Measurements from ENCODE around the gene CLEC4F. TPM values are rescaled to one million over a fixed set of nuclear protein-coding genes. Genes with fewer than 3 reads are reported as not detected.

CLEC4F gene
- total and polyA plus RNA-seq, 2 of the 4 experiments (the other 2 are of a cell fraction) = not detected

DNA sequence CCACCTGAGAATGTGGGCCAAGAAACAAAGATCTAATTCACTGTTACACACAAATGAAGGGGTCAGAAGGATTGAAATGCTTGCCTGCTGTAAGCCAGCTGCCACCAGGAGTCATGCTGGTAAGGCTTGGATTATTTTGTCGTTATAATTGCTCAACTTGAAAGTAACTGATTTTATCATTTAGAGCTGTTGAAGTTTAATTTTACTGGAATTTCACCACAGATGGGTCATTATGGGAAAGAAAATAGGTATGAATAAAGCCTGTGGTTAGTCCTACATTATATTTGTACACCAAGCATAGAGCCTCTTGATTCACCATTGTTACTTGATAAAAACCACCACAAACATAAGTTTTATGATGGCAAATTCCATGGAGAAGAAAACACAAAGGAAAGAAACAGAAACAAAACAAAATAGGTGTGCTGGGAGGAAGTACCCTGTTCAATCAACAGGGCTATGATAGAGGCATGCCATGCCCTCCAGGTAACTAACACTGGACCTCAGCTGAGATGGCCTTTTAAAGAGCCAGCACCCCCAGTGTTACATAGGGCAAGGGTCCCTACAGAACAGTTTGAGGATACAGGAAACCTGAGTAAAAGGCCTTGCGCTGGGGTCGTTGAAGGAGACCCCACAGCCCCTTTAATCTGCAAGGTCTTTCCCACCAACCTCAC lies 3.0 kb downstream of the CLEC4F start:
- no peaks in the 10 kb centered on the region for H3K9me3 ChIP-seq (ENCODE audit: control insufficient read depth, insufficient read depth, low read length)
- no peak overlapping the region for H2AFZ ChIP-seq (replicated peaks; ENCODE audit: low read length, poor library complexity)
- dilution Hi-C loops (cut with HindIII; ENCODE audit: low sequenced_read_pairs, unreplicated experiment) (no loop called here), intact Hi-C loops (cut with micrococcal nuclease) (no loop called here), in situ Hi-C loops (cut with MboI; ENCODE audit: low sequenced_read_pairs) (no loop called here)
- no peaks in the 10 kb centered on the region for H3K36me3 ChIP-seq (ENCODE audit: control insufficient read depth, insufficient read depth, low read length)
- POLR2A ChIA-PET (ENCODE audit: unreplicated experiment) = no interaction called here
- no peak for DNase-seq
- H4K8ac ChIP-seq (ENCODE audit: low read depth in 2 of 2, low read length in 2 of 2) = no peak overlapping the region
- H4K20me1 ChIP-seq (ENCODE audit: insufficient read depth, low read length) = no peaks in the 10 kb centered on the region
- H3K4ac ChIP-seq (ENCODE audit: low read depth, low read length) = no peak overlapping the region
- no peak for ATAC-seq (ENCODE audit: low read depth)
- no peak overlapping the region for H3K18ac ChIP-seq (ENCODE audit: low read depth, low read length)
- H2AK5ac ChIP-seq (ENCODE audit: low read depth, low read length) = no peak overlapping the region
- no peaks in the 10 kb centered on the region for H3K79me1 ChIP-seq (ENCODE audit: low read depth in 1 of 2, low read length in 2 of 2)
- TF ChIP-seq, protein P1, sequence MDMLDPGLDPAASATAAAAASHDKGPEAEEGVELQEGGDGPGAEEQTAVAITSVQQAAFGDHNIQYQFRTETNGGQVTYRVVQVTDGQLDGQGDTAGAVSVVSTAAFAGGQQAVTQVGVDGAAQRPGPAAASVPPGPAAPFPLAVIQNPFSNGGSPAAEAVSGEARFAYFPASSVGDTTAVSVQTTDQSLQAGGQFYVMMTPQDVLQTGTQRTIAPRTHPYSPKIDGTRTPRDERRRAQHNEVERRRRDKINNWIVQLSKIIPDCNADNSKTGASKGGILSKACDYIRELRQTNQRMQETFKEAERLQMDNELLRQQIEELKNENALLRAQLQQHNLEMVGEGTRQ (IDR thresholded peaks at IDR 0.05; ENCODE audit: low read depth, low read length) = no peak
- TF ChIP-seq RCOR1 (IDR thresholded peaks at IDR 0.05; ENCODE audit: insufficient replicate concordance, low read length) = no peak
- TF ChIP-seq BHLHE40 (IDR thresholded peaks at IDR 0.05; ENCODE audit: low read depth, low read length) = no peak
- TF ChIP-seq FOS (IDR thresholded peaks at IDR 0.05; ENCODE audit: low read depth, low read length) = no peak
- TF ChIP-seq, protein P2, sequence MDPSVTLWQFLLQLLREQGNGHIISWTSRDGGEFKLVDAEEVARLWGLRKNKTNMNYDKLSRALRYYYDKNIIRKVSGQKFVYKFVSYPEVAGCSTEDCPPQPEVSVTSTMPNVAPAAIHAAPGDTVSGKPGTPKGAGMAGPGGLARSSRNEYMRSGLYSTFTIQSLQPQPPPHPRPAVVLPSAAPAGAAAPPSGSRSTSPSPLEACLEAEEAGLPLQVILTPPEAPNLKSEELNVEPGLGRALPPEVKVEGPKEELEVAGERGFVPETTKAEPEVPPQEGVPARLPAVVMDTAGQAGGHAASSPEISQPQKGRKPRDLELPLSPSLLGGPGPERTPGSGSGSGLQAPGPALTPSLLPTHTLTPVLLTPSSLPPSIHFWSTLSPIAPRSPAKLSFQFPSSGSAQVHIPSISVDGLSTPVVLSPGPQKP (IDR thresholded peaks at IDR 0.05; ENCODE audit: borderline replicate concordance, low read depth, low read length) = no peak
- no peak for TF ChIP-seq CHD1 (IDR thresholded peaks at IDR 0.05; ENCODE audit: low read depth, low read length)
- TF ChIP-seq MXI1 (IDR thresholded peaks at IDR 0.05; ENCODE audit: borderline replicate concordance, low read depth, low read length) = no peak
- no peak for TF ChIP-seq RFX5 (IDR thresholded peaks at IDR 0.05; ENCODE audit: low read depth, low read length)
- no peak for TF ChIP-seq RAD21 (IDR thresholded peaks at IDR 0.05; ENCODE audit: low read length)
- TF ChIP-seq MAZ (IDR thresholded peaks at IDR 0.05; ENCODE audit: borderline replicate concordance, low read depth, low read length) = no peak
- TF ChIP-seq MAFK (IDR thresholded peaks at IDR 0.05; ENCODE audit: low read depth, low read length) = no peak
- no peak for TF ChIP-seq POLR2A (IDR thresholded peaks at IDR 0.05; ENCODE audit: low read depth, low read length)
- no peak for TF ChIP-seq SMC3 (IDR thresholded peaks at IDR 0.05; ENCODE audit: low read depth, low read length)
- TF ChIP-seq CEBPB (IDR thresholded peaks at IDR 0.05; ENCODE audit: low read depth, low read length) = no peak
- no peak for TF ChIP-seq NFE2L2 (IDR thresholded peaks at IDR 0.05; ENCODE audit: low read depth, low read length)
- TF ChIP-seq, protein P3, sequence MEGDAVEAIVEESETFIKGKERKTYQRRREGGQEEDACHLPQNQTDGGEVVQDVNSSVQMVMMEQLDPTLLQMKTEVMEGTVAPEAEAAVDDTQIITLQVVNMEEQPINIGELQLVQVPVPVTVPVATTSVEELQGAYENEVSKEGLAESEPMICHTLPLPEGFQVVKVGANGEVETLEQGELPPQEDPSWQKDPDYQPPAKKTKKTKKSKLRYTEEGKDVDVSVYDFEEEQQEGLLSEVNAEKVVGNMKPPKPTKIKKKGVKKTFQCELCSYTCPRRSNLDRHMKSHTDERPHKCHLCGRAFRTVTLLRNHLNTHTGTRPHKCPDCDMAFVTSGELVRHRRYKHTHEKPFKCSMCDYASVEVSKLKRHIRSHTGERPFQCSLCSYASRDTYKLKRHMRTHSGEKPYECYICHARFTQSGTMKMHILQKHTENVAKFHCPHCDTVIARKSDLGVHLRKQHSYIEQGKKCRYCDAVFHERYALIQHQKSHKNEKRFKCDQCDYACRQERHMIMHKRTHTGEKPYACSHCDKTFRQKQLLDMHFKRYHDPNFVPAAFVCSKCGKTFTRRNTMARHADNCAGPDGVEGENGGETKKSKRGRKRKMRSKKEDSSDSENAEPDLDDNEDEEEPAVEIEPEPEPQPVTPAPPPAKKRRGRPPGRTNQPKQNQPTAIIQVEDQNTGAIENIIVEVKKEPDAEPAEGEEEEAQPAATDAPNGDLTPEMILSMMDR (conservative IDR thresholded peaks at IDR 0.05; ENCODE audit: low read depth, low read length) = no peak
- no peak overlapping the region for H3K27ac ChIP-seq (ENCODE audit: insufficient read depth, low read length)
- no peak overlapping the region for H4K5ac ChIP-seq (ENCODE audit: low read depth, low read length)
- H3K4me3 ChIP-seq (ENCODE audit: insufficient read depth, low read depth, low read length) = no peak overlapping the region
- H3K14ac ChIP-seq (replicated peaks; ENCODE audit: low read depth, low read length) = no peak overlapping the region
- H4K91ac ChIP-seq (ENCODE audit: insufficient read depth, low read depth, low read length) = no peak overlapping the region
- no peak overlapping the region for H3K56ac ChIP-seq (ENCODE audit: extremely low read depth, insufficient read depth, low read length)
- no peak overlapping the region for H2BK120ac ChIP-seq (ENCODE audit: low read depth, low read length)
- H2BK5ac ChIP-seq (ENCODE audit: low read depth, low read length, poor library complexity, severe bottlenecking) = no peak overlapping the region
- H2BK15ac ChIP-seq (ENCODE audit: low read depth, low read length) = no peak overlapping the region
- no peak overlapping the region for H3K9ac ChIP-seq (ENCODE audit: low read depth, low read length)
- no CpG with 5 or more reads among the region's 3 CpGs for WGBS, 2 experiments (ENCODE audit: extremely low coverage in 2 of 2, insufficient read length in 1 of 2)
- no peak overlapping the region for H2BK20ac ChIP-seq (ENCODE audit: low read depth, low read length)
- no TSS peak for BruUV-seq (replicated peaks)
- CTCF ChIA-PET = no interaction called here
- peaks cover 12% of the 10 kb centered on the region for H3K27me3 ChIP-seq (ENCODE audit: control insufficient read depth, insufficient read depth, low read length)
- H3K4me2 ChIP-seq (ENCODE audit: low read depth, low read length) = no peak overlapping the region
- H3K4me1 ChIP-seq (ENCODE audit: control insufficient read depth, insufficient read depth, low read length) = no peaks in the 10 kb centered on the region
- H3K9me1 ChIP-seq (ENCODE audit: insufficient read depth, low read length) = no peaks in the 10 kb centered on the region
- H2AK9ac ChIP-seq (replicated peaks; ENCODE audit: low read depth, low read length, poor library complexity) = no peak overlapping the region
- no peak overlapping the region for H3K23ac ChIP-seq (ENCODE audit: low read depth, low read length)
